Measurements from ENCODE around the gene TNK1.

- TF ChIP-seq, protein P1, sequence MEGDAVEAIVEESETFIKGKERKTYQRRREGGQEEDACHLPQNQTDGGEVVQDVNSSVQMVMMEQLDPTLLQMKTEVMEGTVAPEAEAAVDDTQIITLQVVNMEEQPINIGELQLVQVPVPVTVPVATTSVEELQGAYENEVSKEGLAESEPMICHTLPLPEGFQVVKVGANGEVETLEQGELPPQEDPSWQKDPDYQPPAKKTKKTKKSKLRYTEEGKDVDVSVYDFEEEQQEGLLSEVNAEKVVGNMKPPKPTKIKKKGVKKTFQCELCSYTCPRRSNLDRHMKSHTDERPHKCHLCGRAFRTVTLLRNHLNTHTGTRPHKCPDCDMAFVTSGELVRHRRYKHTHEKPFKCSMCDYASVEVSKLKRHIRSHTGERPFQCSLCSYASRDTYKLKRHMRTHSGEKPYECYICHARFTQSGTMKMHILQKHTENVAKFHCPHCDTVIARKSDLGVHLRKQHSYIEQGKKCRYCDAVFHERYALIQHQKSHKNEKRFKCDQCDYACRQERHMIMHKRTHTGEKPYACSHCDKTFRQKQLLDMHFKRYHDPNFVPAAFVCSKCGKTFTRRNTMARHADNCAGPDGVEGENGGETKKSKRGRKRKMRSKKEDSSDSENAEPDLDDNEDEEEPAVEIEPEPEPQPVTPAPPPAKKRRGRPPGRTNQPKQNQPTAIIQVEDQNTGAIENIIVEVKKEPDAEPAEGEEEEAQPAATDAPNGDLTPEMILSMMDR (IDR thresholded peaks at IDR 0.05) = no peak
- no peak for TF ChIP-seq POLR2A (IDR thresholded peaks at IDR 0.05)
These were observed 1.8 kb upstream of the TNK1 start for GRCh38 chr17:7379134-7379533.

Data from suprapubic skin (tissue), 3 donors.